Renal cortical epithelial cell (primary cell): ENCODE data around the gene FAHD2A. TPM values are rescaled to one million over a fixed set of nuclear protein-coding genes. Genes with fewer than 3 reads are reported as not detected.
"Not testable (repeated sequence)": the region's sequence is repeated elsewhere in the genome, so short reads cannot be mapped to it uniquely, and the experiment has no call there.

Experiments used
- DNase-seq: peaks from one replicate; pipeline ENCODE4 v3.0.0-alpha.2; 2011; ENCODE audit warnings: low read depth
- total RNA-seq: library from RNA; depleted of rRNA; stranded (reverse); fragments of >200 nt; gene quantifications from 2 replicates; pipeline ENCODE4 v1.2.3, GENCODE V29; 2014

Gene FAHD2A
- total RNA-seq, 1 donor from 2014 or later, result 16.4 TPM

- no peak for DNase-seq
Observed at GRCh38 chr2:95376311-95377215, 25.9 kb upstream of the FAHD2A start.

GRCh38 chr2:95377216-95378123 is 25.0 kb upstream of the FAHD2A start:
- DNase-seq, result no peak

- DNase-seq, result not testable (repeated sequence)
Observed at GRCh38 chr2:95378281-95378680, 24.2 kb upstream of the FAHD2A start.

- DNase-seq, result no peak
Observed at GRCh38 chr2:95379371-95379831, 23.1 kb upstream of the FAHD2A start.

GRCh38 chr2:95380280-95380679 is 22.2 kb upstream of the FAHD2A start:
- no peak for DNase-seq

DNA sequence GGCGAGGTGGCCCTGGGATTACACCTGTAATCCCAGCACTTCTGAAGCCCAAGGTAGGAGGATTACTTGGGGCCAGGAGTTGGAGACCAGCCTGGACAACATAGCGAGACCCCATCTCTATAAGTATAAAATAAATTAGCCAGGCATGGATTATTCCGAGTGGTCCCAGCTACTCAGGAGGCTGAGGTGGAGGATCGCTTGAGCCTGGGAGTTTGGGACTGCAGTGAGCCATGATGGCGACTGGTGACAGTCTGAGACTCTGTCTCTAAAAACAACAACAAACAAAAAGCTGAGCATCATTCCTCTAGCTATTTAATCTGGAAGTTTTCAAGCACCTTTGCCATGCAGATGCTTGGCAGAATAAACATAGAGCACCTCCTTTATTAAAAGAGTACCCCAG is 21.8 kb upstream of the FAHD2A start:
- no peak for DNase-seq

- DNase-seq, result no peak
Observed at GRCh38 chr2:95381212-95382191, 21.0 kb upstream of the FAHD2A start.

DNA sequence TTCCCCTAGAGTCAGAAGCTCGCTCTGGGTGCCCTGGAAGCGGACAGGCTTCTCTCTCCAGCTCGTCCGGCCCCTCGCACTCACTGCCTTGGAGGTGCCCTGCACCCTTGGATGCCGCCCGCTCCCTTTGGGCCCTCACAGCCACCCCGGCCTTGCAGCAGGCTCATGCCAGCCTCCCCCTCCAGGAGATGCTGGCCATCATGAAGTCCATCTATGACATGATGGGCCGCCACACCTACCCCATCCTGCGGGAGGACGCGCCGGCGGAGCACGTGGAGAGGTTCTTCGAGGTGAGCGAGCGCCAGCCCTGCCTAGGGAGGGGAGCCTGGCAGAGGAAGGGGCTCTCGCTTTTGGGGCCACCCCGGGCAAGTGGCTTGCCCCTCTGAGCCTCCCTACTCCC is 20.3 kb upstream of the FAHD2A start:
- no peak for DNase-seq

DNA sequence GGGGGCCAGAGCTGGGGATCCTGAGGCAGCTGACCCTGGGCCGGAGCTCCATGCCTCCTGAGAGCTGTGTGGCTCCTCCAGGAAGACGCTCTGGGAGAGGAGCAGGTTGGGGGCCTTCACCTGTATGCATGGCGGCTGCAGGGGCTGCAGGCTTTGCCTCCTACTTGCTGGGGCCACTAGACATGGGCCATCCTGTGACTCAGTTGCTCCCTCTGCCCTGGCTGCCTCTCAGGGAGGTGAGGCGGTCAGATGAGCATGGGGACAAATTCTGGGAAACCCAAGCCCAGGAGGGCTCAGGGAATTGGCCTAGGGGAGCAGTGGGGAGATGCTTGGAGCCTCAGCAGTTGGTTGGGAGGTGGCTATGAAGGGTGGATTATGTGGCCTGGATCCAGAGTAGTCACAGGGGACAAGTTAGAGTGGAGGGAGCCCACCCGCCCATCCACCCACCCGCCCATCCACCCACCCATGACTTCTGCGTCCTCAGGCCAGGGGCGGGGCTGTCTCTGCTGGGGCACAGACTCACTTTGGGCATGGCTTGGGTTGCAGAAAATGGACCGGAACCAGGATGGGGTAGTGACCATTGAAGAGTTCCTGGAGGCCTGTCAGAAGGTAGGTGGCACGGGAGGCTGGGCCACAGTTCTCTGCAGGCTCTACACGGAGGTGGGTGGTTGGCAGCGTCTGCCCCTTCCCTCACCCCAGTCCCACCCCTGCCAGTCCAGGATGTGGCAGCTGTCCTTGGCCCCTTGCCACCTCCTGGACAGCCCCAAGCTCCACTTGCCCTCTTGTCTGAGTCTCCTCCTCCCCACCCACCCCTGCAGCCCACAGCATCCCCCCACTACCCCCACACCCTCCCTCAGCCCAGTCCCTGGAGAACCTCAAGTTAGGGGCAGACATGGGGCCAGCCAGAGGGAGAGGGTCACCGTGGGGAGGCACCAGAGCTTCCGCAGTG is 19.5 kb upstream of the FAHD2A start:
- DNase-seq, result no peak

GRCh38 chr2:95383635-95384027 is 18.9 kb upstream of the FAHD2A start:
- DNase-seq, result no peak

- peak; percentile 31 for DNase-seq
Observed at GRCh38 chr2:95384854-95385569, 17.5 kb upstream of the FAHD2A start.

GRCh38 chr2:95385570-95385984 is 16.9 kb upstream of the FAHD2A start:
- no peak for DNase-seq

DNA sequence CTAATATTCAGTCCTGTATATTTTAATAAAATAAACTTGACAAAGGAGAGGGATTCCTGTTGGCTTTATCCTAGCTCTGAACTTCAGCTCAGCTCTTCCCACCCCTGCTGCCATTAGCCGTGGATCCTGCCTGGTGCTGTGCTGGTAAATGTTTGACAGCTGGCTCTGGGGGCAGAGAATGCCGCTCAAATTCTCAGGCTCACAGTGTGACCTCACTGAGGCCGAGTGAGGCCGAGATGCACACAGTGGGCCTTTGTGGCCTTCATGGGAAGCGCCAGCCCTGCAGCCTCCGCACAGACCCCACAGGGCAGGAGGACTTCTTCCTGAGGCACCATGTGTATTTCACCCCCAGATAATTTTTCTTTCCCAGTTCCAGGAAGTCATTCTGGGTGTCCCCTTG is 16.5 kb upstream of the FAHD2A start:
- no peak for DNase-seq

GRCh38 chr2:95387358-95387757 is 15.2 kb upstream of the FAHD2A start:
- no peak for DNase-seq

GRCh38 chr2:95388091-95388692 is 14.3 kb upstream of the FAHD2A start:
- no peak for DNase-seq

- no peak for DNase-seq
Observed at GRCh38 chr2:95388856-95389244, 13.7 kb upstream of the FAHD2A start.

DNA sequence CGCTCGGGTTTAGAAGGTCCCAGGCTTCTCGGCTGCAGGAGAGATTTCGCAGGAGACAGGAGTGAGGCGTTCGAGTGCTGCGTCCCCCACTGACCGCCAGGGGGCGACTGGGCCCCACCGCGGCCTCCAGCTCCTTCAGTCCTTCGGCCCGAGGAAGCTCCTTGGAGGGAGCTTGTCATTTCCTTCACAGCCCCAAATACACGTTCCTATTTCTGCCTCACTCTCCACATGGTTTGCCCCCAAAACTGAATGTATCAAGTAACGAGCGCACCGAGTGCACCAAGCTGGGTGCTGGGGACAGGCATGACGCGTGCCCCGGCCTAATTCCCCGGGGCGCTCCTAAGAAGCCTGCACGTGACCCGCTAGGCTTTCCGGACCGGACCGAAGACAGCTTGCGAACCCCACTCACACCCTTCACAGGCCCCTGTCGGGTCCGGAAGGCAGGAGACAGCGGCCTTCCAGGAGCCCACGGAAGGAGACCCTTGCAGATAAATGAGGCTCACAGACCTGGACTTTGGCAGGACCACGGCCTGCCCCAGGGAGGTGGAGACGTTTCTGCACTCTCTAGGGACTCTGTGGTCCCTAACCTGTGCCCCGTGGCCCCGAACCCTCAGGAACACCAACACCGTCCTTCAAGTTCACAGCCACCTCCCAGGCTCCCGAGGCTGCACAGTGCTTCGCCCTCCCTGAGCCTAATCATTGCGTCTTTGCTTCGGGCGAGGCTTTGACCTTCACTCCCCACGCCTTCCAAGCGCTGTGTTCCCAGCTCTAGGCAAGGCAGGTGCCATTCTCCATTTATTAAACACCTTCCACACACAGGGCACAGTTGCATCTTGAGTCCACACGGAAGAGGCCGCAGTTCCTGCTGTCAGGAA is 13.0 kb upstream of the FAHD2A start:
- DNase-seq, result peak; percentile 13

DNA sequence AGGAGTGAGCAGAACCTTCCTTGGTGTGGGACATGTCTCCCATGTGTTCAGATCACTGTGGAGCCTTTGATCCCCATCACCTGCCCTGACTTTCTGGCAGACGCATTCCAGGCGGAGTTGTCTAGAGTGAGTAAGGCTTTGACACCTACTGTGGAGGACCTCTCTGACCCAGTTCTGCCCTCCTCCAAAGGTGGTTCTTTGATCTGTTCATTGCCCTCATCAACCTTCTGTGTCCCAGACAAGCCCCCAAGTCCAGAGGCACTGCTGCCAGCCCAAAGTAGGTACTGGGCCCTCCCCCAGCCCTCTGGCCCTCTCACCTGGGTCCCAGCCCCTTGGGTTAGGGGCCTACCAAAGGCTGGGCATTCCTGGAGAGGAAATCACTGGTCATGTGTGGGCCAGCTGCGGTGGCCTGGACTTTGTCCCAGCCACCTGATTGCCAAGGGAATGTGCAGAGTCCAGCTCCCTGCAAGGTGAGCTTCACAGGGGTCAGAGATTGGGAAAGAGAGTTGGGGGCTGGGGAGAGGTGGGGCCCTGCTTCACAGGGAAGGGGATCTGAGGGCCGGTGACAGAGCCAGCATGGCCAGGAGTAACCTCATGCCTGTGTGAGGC is 12.1 kb upstream of the FAHD2A start:
- DNase-seq, result no peak
